ENCODE results near the gene MAMLD1.

Gene MAMLD1

GRCh38 chrX:150323020-150323419 lies 40.1 kb upstream of the MAMLD1 start:
- Histone ChIP-seq H2AFZ (ENCODE audit: low read depth) (no peak overlapping the region), H3K9ac (no peak overlapping the region)
- no peak for TF ChIP-seq CTCF (conservative IDR thresholded peaks at IDR 0.05; ENCODE audit: low read depth, low read length)

GRCh38 chrX:150324035-150324728 lies 38.9 kb upstream of the MAMLD1 start:
- Histone ChIP-seq H4K20me1 (ENCODE audit: insufficient read depth) (no peaks in the 10 kb centered on the region), H3K4me3 (IDR thresholded peaks at IDR 0.05; ENCODE audit: insufficient read depth, low read depth, low read length) (no peak overlapping the region), H3K79me2 (ENCODE audit: insufficient read depth, low read depth) (no peaks in the 10 kb centered on the region), H2AFZ (ENCODE audit: low read depth) (no peak overlapping the region), H3K9ac (no peak overlapping the region), H3K4me1 (ENCODE audit: low read depth, poor library complexity, severe bottlenecking) (no peaks in the 10 kb centered on the region), H3K27ac (no peak overlapping the region), H3K4me2 (no peak overlapping the region), H3K27me3 (ENCODE audit: insufficient read depth, low read depth) (no peaks in the 10 kb centered on the region), H3K36me3 (ENCODE audit: insufficient read depth) (no peaks in the 10 kb centered on the region)
- no peak for TF ChIP-seq CTCF (conservative IDR thresholded peaks at IDR 0.05; ENCODE audit: low read depth, low read length)

More at GRCh38 chrX:150323020-150323419, 40.1 kb upstream of the MAMLD1 start:
- Histone ChIP-seq H3K27me3 (ENCODE audit: insufficient read depth, low read depth) (no peaks in the 10 kb centered on the region), H3K4me1 (ENCODE audit: low read depth, poor library complexity, severe bottlenecking) (no peaks in the 10 kb centered on the region), H3K36me3 (ENCODE audit: insufficient read depth) (no peaks in the 10 kb centered on the region), H3K79me2 (ENCODE audit: insufficient read depth, low read depth) (no peaks in the 10 kb centered on the region), H3K27ac (no peak overlapping the region), H3K4me3 (IDR thresholded peaks at IDR 0.05; ENCODE audit: insufficient read depth, low read depth, low read length) (no peak overlapping the region), H4K20me1 (ENCODE audit: insufficient read depth) (no peaks in the 10 kb centered on the region), H3K4me2 (no peak overlapping the region)

- H3K36me3 ChIP-seq (ENCODE audit: insufficient read depth): no peaks in the 10 kb centered on the region
- H3K4me2 ChIP-seq: no peak overlapping the region
These were observed 38.2 kb upstream of the MAMLD1 start for GRCh38 chrX:150324919-150325318.

GRCh38 chrX:150326541-150327247 lies 36.4 kb upstream of the MAMLD1 start:
- Histone ChIP-seq H3K79me2 (ENCODE audit: insufficient read depth, low read depth) (no peaks in the 10 kb centered on the region), H3K36me3 (ENCODE audit: insufficient read depth) (no peaks in the 10 kb centered on the region), H3K27me3 (ENCODE audit: insufficient read depth, low read depth) (no peaks in the 10 kb centered on the region), H3K4me3 (IDR thresholded peaks at IDR 0.05; ENCODE audit: insufficient read depth, low read depth, low read length) (no peak overlapping the region), H3K4me1 (ENCODE audit: low read depth, poor library complexity, severe bottlenecking) (no peaks in the 10 kb centered on the region), H2AFZ (ENCODE audit: low read depth) (no peak overlapping the region), H3K9ac (no peak overlapping the region), H3K27ac (no peak overlapping the region), H4K20me1 (ENCODE audit: insufficient read depth) (no peaks in the 10 kb centered on the region), H3K4me2 (no peak overlapping the region)
- TF ChIP-seq CTCF (conservative IDR thresholded peaks at IDR 0.05; ENCODE audit: low read depth, low read length): no peak

More at GRCh38 chrX:150324919-150325318, 38.2 kb upstream of the MAMLD1 start:
- H2AFZ ChIP-seq (ENCODE audit: low read depth): no peak overlapping the region
- H3K4me1 ChIP-seq (ENCODE audit: low read depth, poor library complexity, severe bottlenecking): no peaks in the 10 kb centered on the region
- no peaks in the 10 kb centered on the region for H3K79me2 ChIP-seq (ENCODE audit: insufficient read depth, low read depth)
- no peaks in the 10 kb centered on the region for H4K20me1 ChIP-seq (ENCODE audit: insufficient read depth)
- H3K27me3 ChIP-seq (ENCODE audit: insufficient read depth, low read depth): no peaks in the 10 kb centered on the region
- H3K9ac ChIP-seq: no peak overlapping the region
- TF ChIP-seq CTCF (conservative IDR thresholded peaks at IDR 0.05; ENCODE audit: low read depth, low read length): no peak
- no peak overlapping the region for H3K4me3 ChIP-seq (IDR thresholded peaks at IDR 0.05; ENCODE audit: insufficient read depth, low read depth, low read length)
- no peak overlapping the region for H3K27ac ChIP-seq
